ENCODE results near the gene NDC80.

Gene NDC80

DNA sequence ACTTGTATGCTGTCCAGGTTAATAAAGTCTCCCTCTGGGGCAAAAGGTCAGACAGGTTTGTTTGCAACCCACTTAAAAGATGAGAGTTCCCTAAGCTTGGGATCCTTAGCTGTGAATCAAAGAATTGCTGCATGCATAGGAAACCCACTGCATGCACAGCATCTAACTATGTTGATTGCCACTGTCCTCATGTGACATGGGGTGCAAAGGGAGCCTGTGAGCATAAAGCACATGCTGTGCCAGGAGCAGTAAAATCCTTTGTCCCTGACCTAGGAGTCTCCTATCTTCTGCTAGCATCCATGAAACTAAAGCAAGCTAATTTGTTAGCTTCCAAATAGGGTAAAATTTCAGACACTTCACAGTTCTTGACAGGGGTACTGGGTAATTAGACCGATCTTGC lies 13.8 kb upstream of the NDC80 start:
- no peak for DNase-seq (ENCODE audit: low read depth)

DNA sequence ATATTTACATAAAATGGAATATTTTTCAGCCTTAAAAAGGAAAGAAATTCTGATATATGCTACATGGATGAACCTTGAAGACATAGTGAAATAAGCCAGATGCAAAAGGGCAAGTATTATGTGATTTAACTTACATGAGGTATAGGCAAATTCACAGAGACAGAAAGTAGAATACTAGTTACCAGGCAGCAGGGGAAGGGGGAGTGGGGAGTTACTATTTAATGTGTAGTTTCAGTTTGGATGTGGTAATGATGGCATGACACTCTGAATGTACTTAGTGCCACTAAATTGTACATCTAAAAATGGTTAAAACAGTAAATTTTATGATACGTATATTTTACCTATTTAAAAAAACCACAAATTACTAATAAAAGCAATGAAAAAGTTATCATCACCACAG lies 12.1 kb upstream of the NDC80 start:
- DNase-seq (ENCODE audit: low read depth), result no peak

DNA sequence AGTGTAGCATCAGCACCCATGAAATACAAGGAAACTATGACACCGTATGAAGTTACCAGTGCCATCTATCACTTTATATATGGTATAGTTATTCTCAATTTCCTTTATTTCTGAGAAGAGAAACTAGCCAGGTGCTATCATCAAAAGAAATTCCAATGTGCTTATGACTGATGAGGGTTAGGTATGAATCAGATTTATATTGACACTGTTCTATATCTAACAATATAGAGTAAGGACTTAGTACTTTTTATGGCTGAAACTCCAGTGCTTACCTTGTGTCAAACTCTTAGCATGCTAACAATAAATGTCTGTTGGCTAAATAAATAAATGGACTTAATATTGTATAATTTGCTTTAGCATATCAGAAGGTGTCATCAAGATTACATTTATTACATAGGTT lies 7.0 kb upstream of the NDC80 start:
- DNase-seq (ENCODE audit: low read depth), result no peak

DNA sequence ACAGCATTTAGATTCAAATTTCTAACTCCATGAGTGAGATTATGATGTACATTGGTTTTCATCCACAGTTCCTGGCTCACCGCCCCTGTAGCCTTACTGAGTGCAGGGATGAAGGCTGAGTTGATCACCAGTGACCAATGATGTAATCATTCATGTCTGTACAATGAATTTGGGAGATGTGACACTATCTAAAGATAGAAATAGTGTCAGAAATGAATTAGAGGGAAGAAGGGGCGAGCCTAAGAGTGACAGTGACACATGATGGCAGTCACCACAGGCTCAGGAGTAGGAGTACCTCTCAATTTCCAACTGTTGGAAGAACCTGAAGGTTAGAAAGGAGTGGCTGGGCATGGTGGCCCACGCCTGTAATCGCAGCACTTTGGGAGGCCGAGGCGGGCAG lies 3.2 kb upstream of the NDC80 start:
- no peak for DNase-seq (ENCODE audit: low read depth)

DNA sequence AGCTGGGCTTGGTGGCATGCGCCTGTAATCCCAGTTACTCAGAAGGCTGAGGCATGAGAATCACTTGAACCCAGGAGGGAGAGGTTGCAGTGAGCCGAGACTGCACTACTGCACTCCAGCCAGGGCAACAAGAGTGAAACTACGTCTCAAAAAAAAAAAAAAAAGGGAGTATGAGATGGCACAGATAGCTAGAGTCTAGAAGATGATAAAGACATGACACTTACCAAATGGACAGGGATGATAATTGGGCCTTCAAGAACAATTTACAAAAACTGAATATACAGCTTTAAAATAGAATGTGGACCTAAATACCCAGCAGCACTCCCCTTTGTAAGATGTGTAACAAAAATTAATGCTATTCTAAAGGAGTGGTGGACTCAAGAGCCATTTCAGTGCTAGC lies 2.8 kb upstream of the NDC80 start:
- no peak for DNase-seq (ENCODE audit: low read depth)

DNA sequence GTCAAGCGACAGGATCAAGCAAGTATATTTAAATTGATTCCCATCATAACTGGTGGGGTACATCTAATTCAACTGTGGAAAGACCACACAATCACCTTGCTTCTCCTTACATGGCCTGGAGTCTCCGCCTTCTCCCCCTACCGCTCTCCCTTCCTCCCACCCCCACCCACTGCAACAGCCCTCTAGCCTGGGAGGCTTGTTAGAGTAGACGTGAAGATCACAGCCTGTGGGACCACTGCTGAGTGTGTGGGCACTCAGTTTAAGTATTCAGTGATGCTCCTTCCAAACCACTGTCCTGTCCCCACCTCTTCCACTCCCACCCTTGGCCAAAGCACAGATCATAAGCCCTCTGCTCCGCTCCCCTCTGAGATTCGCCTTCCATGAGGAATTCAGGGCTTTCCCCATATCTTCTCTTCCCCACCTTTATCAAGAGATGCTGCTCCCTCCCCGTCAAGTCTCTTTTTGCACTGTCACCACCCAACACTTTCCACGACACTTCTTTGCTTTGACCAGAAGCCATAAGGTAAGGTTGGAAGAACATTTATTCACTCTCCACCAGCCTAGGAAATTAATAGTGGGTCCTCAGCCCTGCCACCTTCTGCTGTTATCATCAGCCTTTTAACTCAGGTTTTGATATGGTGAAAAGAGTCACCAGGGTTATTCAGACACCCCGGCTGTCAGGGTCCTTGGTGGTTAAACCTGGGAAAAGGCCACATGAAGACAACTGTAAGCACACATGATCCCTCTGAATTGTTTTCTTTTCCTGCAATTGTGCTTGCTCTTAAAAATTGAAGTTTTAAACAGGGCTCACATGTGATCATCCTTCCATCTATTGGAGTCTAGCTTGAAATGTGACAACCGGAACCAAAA lies 1.8 kb upstream of the NDC80 start:
- no peak for DNase-seq (ENCODE audit: low read depth)

DNA sequence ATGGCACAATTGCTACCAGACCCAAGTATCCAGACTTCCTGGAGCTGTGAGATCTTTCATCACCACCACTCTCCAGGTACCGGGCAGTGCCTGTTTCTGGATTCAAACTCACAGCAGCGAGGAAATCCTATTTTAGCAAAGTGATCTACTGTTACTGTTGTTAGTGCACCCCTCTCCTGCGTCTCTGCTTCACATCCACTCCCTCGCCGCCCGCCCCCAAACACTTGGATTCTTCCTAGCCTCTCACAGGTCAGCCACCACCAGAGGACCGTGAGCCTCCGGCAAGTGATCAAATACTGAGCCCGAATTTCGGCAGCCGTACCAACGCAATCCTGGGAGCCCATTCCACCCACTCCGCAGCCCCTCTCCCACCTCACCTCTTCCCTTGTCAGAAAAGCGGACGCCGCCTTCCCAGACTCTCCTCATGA lies 571 bp upstream of the NDC80 start:
- peak; percentile 72 for DNase-seq (ENCODE audit: low read depth)

DNA sequence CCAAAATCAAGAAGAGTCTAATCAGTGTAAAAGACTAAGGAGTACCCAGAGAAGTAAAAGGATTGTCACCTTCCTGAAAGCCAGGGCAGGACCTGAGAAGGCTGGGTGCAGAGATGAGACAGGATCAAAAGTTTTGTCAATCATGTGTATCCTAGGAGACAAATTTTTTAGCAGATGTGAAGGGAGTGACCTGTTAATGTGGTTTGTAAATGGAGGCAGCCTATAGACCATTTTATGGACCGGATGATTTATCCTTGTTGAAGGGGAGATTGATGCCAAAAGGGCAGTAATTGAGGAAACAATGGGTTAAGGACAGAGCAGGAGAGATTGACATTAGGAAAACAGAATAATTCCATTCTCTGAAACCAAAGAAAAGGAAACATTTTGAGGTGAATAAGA lies 813 bp downstream of the NDC80 start:
- DNase-seq (ENCODE audit: low read depth), result peak; percentile 29

DNA sequence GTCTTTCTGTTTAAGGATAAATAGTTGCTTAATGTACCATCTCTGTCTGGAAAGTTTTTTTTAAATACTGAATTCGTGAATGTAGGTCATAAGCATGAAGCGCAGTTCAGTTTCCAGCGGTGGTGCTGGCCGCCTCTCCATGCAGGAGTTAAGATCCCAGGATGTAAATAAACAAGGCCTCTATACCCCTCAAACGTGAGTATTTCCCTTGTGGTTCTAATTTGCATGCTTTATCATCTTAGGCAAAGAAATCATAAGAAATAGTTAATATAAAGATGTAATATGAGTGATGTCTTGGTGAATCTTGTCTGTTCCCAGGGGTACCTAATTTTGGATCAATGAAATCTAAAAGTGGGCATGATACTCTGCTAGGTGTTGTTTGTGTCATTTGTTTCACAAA lies 1.5 kb downstream of the NDC80 start:
- peak; percentile 25 for DNase-seq (ENCODE audit: low read depth)

DNA sequence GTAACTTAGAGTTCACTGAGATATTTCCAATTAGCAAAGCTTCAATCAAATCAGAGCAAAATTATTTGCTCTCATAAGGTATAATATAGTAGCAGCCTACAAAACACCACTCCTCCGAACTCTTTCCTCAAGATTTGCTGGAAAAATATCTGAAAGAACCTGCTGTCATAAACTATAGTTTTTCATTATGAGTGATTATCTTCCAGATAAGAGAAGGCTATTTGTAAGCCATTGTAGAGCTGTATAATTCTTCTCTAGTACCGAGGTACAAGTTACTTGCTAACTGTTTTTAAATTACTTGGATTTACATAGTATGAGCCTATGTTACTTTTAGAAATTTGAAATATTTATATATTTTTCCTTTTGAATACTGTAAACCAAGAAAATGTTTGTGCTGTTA lies 2.1 kb downstream of the NDC80 start:
- no peak for DNase-seq (ENCODE audit: low read depth)

DNA sequence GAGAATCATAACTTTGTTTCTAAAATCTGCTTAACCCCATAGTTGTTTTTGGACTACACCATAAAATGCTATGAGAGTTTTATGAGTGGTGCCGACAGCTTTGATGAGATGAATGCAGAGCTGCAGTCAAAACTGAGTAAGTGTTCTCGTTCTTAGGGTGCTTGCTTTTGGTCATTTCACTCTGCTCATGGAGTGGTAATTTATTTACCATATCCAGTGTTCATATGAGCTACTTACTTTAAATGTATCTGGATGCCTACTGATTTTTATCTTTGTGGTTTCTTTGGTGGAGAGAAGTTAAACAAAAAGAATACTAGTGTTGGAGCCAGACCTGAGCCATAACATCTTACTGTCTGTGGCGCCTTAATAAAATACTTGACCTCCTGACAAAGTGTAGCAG lies 16.4 kb downstream of the NDC80 start:
- DNase-seq (ENCODE audit: low read depth), result no peak

DNA sequence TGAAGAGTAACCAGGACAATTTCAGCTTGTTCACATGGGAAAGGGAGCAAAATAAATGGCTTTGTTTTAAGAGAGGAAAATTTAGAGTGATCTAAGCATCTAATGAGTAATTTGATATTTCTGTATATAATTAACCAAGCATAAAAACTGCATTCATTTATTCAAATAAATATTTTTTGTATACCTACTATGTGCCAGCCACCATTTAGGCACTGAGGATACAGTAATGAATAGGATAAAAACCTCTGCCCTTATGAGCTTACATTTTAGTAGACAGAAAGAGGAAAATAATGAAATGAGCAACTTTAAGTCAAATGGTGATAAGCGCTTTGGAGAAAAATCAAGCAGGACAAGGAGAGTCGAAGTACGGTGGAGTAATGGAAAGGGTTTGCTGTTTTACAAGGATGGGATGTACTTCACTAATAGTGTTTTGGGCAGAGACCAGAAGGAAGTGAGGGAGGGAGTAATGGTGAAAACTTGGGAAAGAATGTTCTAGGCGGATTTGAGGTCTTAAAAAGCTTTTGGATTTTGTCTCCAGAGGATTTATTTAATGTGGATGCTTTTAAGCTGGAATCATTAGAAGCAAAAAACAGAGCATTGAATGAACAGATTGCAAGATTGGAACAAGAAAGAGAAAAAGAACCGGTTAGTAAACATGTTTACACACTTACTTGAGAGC lies 17.4 kb downstream of the NDC80 start:
- no peak for DNase-seq (ENCODE audit: low read depth)

DNA sequence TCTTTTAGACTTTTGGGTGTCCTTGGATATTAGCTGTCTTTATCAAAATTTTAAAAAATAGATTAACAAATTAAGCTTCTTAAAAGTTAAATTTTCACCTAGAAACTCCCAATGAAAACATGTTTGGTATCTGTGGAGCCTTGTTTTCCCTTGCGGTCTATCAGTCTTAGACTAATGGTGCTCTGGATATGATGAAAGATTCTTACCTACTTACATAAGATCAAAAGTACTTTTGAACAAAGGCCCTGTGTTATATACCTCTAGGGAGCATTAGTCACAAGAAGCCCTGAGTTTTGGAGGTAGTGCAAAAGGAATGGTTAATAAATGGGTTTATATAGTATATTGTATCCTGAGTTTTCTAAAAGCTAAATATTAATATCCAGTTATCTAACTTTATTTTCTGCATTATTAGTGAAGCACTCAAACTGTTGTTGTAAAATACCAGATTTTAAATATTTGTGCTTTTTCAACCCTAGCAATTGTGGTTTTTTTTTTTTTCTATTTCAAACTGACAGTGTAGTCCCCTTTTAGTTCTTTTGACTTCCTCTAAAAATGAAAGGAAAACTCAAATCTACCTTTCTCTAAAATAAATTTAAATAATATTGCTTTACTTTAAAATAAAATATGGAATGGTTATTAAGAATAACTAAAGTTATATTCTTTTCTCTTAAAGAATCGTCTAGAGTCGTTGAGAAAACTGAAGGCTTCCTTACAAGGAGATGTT lies 18.1 kb downstream of the NDC80 start:
- DNase-seq (ENCODE audit: low read depth), result peak; percentile 38

DNA sequence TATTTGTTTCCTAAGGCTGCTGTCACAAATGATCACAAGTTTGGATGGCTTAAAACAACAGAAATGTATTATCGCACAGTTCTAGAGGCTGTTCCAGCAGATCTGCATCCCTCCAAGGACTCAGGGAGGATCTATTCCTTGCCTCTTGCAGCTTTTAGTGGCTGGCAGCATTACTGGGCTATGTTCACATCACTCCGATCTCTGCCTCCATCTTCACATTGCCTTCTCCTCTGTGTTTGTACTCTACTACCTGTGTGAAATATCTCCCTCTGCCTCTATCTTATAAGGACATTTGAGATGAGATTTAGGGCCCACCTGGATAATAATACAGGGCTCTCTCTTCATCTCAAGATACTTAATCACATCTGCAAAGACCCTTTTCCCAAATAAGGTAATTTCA lies 18.9 kb downstream of the NDC80 start:
- no peak for DNase-seq (ENCODE audit: low read depth)

DNA sequence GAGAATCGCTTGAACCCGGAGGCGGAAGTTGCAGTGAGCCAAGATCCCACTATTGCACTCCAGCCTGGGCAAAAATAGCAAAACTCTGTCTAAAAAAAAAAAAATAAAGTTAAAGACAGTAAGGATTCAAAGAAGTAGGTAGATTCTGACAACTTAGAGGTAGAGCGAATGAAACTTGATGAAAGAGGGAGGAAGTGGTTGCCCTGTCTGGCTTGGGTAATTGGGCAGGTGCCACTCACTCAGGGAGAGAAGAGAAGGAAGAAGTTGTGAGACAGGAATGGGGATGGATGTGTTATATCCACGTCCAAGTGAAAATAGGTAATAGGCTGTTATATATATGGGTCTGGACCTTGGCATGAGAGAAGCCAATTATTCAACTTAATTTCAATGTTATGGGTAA lies 26.3 kb downstream of the NDC80 start:
- no peak for DNase-seq (ENCODE audit: low read depth)

DNA sequence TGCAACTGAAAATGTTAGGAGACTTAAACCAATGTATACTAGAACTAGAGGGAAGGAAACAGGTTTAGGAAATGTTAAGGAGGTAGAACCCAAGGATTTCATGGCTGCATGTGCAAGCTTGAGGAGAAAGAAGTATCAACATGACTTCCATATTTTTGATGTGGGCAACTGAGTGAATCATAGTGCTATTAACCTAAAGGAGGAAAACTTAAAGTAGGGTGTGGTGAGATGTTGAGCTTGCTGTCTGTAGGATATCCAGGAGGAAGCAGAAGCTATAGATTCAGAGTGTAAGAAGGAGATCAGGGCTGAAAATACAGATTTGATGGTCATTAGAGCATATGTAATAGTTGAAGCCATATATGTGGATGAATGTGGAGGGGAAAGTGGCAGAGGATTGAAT lies 31.5 kb downstream of the NDC80 start:
- no peak for DNase-seq (ENCODE audit: low read depth)

DNA sequence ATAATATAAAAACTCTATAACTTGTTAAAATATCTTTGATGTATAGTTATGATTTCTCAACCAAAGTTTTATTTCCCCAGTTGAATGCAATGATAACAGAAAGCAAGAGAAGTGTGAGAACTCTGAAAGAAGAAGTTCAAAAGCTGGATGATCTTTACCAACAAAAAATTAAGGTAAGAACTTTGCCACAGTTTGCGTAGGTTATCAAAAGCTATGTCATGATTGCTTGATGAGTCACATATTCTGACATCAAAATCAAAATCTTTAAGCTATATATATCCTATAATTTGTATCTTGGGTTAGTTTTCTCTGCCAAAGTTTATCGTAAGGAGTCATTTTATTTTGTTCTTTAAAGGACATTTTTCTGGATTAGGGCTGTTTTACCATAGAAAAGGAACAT lies 35.0 kb downstream of the NDC80 start:
- DNase-seq (ENCODE audit: low read depth), result no peak

DNA sequence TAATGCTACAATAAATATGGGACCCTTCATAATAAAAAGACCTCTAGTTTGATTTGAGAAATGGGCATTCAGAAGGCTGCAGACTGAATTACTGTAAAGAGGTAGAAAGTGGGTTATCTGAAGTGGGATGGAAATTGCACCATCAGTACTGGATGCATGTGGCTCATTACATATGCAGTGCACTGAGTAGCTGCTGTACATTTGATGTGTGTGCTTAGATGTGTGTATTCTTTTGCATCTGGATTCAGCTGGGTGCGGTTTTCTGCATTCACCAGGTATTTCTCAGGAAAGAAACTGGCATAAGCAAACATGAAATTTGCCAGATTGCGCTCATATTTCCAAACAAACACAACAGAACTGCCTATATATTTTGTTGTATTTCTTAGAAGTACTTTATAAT lies 38.2 kb downstream of the NDC80 start:
- no peak for DNase-seq (ENCODE audit: low read depth)

DNA sequence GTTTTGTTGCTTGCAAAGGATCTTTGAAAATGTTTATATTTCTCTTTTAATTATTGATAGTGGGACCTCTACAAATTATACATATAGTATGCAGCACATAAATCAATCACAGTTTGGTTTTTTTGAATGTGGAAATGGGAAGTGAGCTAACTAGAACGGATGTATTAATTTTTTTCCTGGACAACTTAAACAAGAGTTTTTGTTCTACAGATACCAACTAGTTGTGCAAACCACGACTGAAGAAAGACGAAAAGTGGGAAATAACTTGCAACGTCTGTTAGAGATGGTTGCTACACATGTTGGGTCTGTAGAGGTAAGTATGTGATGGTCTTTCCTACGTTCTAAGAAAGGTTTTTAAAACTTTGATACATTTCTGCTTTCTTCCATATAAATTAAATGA lies 39.2 kb downstream of the NDC80 start:
- no peak for DNase-seq (ENCODE audit: low read depth)

DNA sequence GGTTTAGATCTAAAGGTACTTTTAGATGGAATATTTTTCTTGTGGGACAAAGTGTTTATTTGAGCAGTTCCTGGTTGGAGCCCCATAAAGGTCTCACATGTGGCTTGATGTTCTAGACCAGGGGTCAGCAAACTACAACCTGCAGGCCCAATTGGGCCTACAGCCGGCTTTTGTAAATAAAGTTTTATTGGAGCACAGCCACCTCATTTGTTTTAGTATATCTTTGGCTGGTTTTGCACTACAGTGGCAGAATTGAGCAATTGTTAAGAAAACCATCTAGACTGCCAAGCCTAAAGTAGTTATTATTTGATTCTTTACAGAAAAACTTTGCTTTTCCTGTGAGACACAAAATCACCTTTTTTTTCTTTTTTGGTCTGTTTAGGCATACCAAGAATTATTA lies 41.6 kb downstream of the NDC80 start:
- no peak for DNase-seq (ENCODE audit: low read depth)

DNA sequence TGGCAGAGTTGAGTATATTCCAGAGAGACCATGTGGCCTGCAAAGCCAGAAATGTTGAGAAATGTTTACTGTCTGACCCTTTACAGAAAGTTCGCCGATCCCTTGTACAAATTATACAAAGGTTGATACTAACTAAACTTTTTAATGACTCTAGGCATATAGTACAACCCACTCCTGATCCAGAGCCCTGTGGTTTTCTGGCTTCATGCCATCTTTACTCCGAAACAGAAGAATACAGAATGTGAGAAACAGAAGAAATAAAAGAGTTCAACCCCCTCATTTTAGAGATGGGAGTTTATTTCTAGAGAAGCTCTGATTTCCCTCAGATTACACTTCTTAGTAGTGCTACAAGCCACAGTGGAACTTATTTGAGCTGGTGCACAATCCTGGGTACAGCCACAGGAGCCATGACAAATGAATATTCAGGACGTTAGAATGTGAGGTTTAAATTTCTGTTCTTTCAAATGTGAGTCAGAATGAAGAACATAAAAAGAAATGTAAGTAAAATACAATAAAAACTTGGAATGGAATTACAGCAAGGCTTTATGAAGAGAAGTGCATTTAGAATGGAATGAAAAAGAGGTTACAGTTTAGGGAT lies 46.1 kb downstream of the NDC80 start:
- DNase-seq (ENCODE audit: low read depth), result peak; percentile 25

DNA sequence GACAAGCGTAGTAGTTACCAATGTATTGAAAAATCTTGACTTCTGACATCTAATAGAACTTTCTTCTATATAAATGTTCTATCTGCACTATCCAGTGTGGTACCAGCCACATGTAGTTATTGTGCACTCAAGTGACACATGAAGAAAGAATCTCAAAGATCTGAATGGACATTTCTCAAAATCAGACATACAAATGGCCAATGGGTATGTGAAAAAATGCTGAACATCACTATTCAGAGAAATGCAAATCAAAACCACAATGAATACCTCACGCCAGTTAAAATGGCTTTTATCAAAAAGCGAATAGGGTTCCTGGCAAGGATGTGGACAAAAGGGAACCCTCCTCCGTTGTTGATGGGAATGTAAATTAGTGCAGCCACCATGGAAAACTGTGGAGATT lies 46.7 kb downstream of the NDC80 start:
- peak; percentile 48 for DNase-seq (ENCODE audit: low read depth)

DNA sequence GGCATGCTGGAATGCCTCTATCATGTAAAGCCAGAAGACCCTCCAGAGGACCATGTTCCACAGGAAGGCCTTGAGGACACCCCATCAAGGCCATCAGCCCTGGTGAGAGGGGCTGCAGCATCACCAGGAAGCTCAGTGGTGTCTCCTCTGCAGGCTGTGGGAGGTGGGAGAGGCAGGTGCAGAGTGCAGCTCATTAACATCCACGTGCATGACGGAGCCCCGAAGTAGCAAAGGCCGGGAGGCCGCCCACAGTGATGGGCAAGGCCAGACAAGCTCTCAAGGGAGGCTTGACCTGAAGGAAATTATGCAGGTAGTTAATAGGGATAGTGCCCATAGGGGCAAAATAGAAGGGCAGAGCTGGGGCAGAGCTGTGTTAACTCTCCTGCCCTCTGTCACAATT lies 53.9 kb downstream of the NDC80 start:
- DNase-seq (ENCODE audit: low read depth), result no peak
